HepG2 (cell line): ENCODE measurements around the gene ZNF630. TPM values are rescaled to one million over a fixed set of nuclear protein-coding genes. Genes with fewer than 3 reads are reported as not detected.
"Not testable (repeated sequence)": the region's sequence is repeated elsewhere in the genome, so short reads cannot be mapped to it uniquely, and the experiment has no call there.

ENCODE experiments used
- ATAC-seq: fragments of 200-7000 bp; cut with Tn5 transposase; 3 replicates; pipeline ENCODE4 v1.9.1; 2020; ENCODE audit warnings: mild to moderate bottlenecking, moderate library complexity
- BruUV-seq: library from RNA; stranded (reverse); fragments of 400-500 nt; replicated peaks from 2 replicates; lab custom pipeline; 2021; lab: Mats Ljungman, UMichigan
- CTCF ChIA-PET: fragments of 300-600 bp; formaldehyde crosslinking; extraction: SDS; loops from one replicate; lab custom pipeline; 2021; ENCODE audit warnings: low total read pairs, inconsistent platforms, low intra/inter-chr PET ratio; lab: Yijun Ruan, JAX
- POLR2A ChIA-PET: fragments of 350-600 bp; sonication (Branson Sonifier 250); formaldehyde crosslinking; loops from one replicate; lab custom pipeline; 2020; ENCODE audit warnings: antibody characterized with exemption, inconsistent platforms; lab: Yijun Ruan, JAX
- DNase-seq: peaks from one replicate; pipeline ENCODE4 v3.0.0-alpha.2; 2015; ENCODE audit warnings: low spot score
- FAIRE-seq: peaks from 3 replicates; lab custom pipeline; 2011; peaks lifted over from hg19 to GRCh38; lab: Jason Lieb, UNC
- H2AFZ ChIP-seq: one replicate; pipeline ENCODE4 v1.6.1; 2011; ENCODE audit warnings: low read length, inconsistent platforms
- H3K27ac ChIP-seq: fragments of 300-600 bp; 3 replicates; pipeline ENCODE4 v1.8.0; 2011; ENCODE audit warnings: mixed run types, mild to moderate bottlenecking, mixed read lengths, low read length, inconsistent platforms; ENCODE audit not compliant: insufficient read depth; ENCODE audit errors: extremely low read length
- H3K27me3 ChIP-seq, 2 experiments: fragments of 200-600 bp in 1 of 2; 2 replicates in 1 of 2; 3 replicates in 1 of 2; pipeline versions ENCODE4 v1.6.0 to v1.8.0; 2011; ENCODE audit warnings: low read length in 2 of 2, mild to moderate bottlenecking in 2 of 2, moderate library complexity in 2 of 2, inconsistent platforms in 1 of 2; ENCODE audit not compliant: insufficient read depth in 2 of 2, control insufficient read depth in 1 of 2
- H3K36me3 ChIP-seq, 2 experiments: fragments of 200-600 bp in 1 of 2; replicated peaks in 1 of 2; 2 replicates in 1 of 2; 3 replicates in 1 of 2; pipeline versions ENCODE4 v1.5.1 to v1.8.0; 2011; ENCODE audit warnings: low read length in 2 of 2, inconsistent platforms in 1 of 2; ENCODE audit not compliant: insufficient read depth in 2 of 2, control insufficient read depth in 1 of 2
- H3K4me1 ChIP-seq: 2 replicates; pipeline ENCODE4 v1.5.1; 2012; ENCODE audit warnings: low read length, inconsistent platforms; ENCODE audit not compliant: insufficient read depth
- H3K4me2 ChIP-seq: 2 replicates; pipeline ENCODE4 v1.6.0; 2011; ENCODE audit warnings: low read depth, low read length, inconsistent platforms
- H3K4me3 ChIP-seq, 3 experiments: fragments of 200-600 bp in 1 of 3; sonication (generic), shearing (Covaris generic) in 1 of 3; replicated peaks in 1 of 3; 2 replicates each; pipeline ENCODE4 v1.5.1; 2011 to 2016; ENCODE audit warnings: low read length in 3 of 3, inconsistent platforms in 2 of 3, low read depth in 2 of 3, mild to moderate bottlenecking in 2 of 3, control low read depth in 1 of 3, mixed read lengths in 1 of 3; ENCODE audit not compliant: insufficient read depth in 1 of 3
- H3K79me2 ChIP-seq: one replicate; pipeline ENCODE4 v1.6.1; 2011; ENCODE audit warnings: low read length, inconsistent platforms; ENCODE audit not compliant: insufficient read depth
- H3K9ac ChIP-seq: 2 replicates; pipeline ENCODE4 v1.6.0; 2011; ENCODE audit warnings: mild to moderate bottlenecking, low read depth, low read length, inconsistent platforms; ENCODE audit not compliant: insufficient read depth
- H3K9me3 ChIP-seq: 2 replicates; pipeline ENCODE4 v1.5.1; 2012; ENCODE audit warnings: mild to moderate bottlenecking, low read length
- H4K20me1 ChIP-seq: 2 replicates; pipeline ENCODE4 v1.6.0; 2011; ENCODE audit warnings: inconsistent platforms, mild to moderate bottlenecking, low read length, moderate library complexity; ENCODE audit not compliant: insufficient read depth
- CENPT ChIP-seq: sonication (generic); formaldehyde crosslinking; IDR thresholded peaks from 2 replicates; pipeline ENCODE4 v1.8.0; 2022; ENCODE audit warnings: low read depth, mild to moderate bottlenecking, moderate library complexity, missing genetic modification reagents
- ETV6 ChIP-seq: sonication (generic); formaldehyde crosslinking; conservative IDR thresholded peaks from 2 replicates; pipeline ENCODE4 v1.4.0; 2020; ENCODE audit warnings: missing genetic modification reagents
- MTA3 ChIP-seq: sonication (generic); formaldehyde crosslinking; IDR thresholded peaks from 2 replicates; pipeline ENCODE4 v1.4.0; 2020; ENCODE audit warnings: missing genetic modification reagents
- POLR2G ChIP-seq: fragments of 200-400 bp; formaldehyde crosslinking; IDR thresholded peaks from 2 replicates; pipeline ENCODE4 v1.6.1; 2018; ENCODE audit warnings: mild to moderate bottlenecking, low read depth, low read length, moderate library complexity
- ZNF547 ChIP-seq: sonication (generic); formaldehyde crosslinking; IDR thresholded peaks from 2 replicates; pipeline ENCODE4 v1.5.1; 2020; ENCODE audit warnings: mild to moderate bottlenecking, missing genetic modification reagents
- WGBS: methylation state at CpG from one replicate; pipeline ENCODE4 v1.1.6; 2017; ENCODE audit warnings: low lambda C conversion rate; 5-methylcytosine and 5-hydroxymethylcytosine counted together
- in situ Hi-C: cut with HindIII; loops from 2 replicates; pipeline ENCODE4 v1.10.0; 2017; ENCODE audit warnings: low pct_unique_long_range_greater_than_20kb; ENCODE audit not compliant: extremely low pct_ligation_motif_present
- intact Hi-C: fragments of 100-400 bp; cut with micrococcal nuclease; formaldehyde crosslinking; loops from one replicate; pipeline ENCODE4 v1.10.0; 2022; ENCODE audit not compliant: unreplicated experiment
- polyA plus RNA-seq, 8 experiments: library from polyadenylated mRNA; depleted of rRNA in 3 of 8; stranded (reverse) in 7 of 8; unstranded in 1 of 8; fragments of >200 nt; fragmentation: Illumina TruSeq in 4 of 8; extraction: Trizol in 4 of 8; gene quantifications; 2 replicates each; pipeline versions ENCODE4 v1.2.1 to v1.2.3, GENCODE V29; 2011 to 2016; ENCODE audit warnings: low read depth in 4 of 8, missing spikeins in 1 of 8, mixed read lengths in 1 of 8; ENCODE audit not compliant: insufficient read depth in 1 of 8
- total RNA-seq, 5 experiments: library from RNA; depleted of rRNA; stranded (reverse); fragments of >200 nt; fragmentation: Illumina TruSeq; extraction: Trizol; gene quantifications; 2 replicates each; pipeline ENCODE4 v1.2.3, GENCODE V29; 2016; ENCODE audit warnings: low read depth in 1 of 5

The ZNF630 gene
- total and polyA plus RNA-seq, 2 of the 13 experiments (the other 11 are each of a cell fraction or from before 2014, with no cell fraction given): not detected

GRCh38 chrX:48021026-48021900 lies 50.2 kb downstream of the ZNF630 start (continued):
- TF ChIP-seq CENPT (no peak), POLR2G (peak; percentile 42; the same call in 1 of the 2 replicates), ZNF547 (CRISPR knock-in tag) (no peak), ETV6 (CRISPR knock-in tag) (no peak), MTA3 (CRISPR knock-in tag) (no peak)

- H3K36me3 ChIP-seq, intact Hi-C loops, DNase-seq, H3K27ac ChIP-seq, H2AFZ ChIP-seq, BruUV-seq, H3K4me1 ChIP-seq, H3K9ac ChIP-seq, ATAC-seq, H4K20me1 ChIP-seq, H3K9me3 ChIP-seq, CTCF ChIA-PET, H3K79me2 ChIP-seq, H3K27me3 ChIP-seq, FAIRE-seq: not testable (repeated sequence)
- in situ Hi-C loops: loop anchor here (10.0 kb wide), 1 partner anchor 56 kb away; no protein-coding TSS in a partner anchor
- whole genome bisulfite sequencing: 93% methylated on average over 11 of the region's 11 CpGs
- Histone ChIP-seq H3K4me3 (peak overlapping the region in 1 of 3 experiments; percentile 79; a peak in 1 of 6 replicates), H3K4me2 (peak overlapping the region; percentile 64)
- POLR2A ChIA-PET: interaction anchor here (1.2 kb wide), 1 partner anchor 184 kb away, joined by 3 read pairs; the partner anchor contains the start of gene ZNF81
These were observed 51.0 kb downstream of the ZNF630 start for GRCh38 chrX:48020472-48020871.

- H3K27ac ChIP-seq: not testable (repeated sequence)
These were observed 51.5 kb downstream of the ZNF630 start for GRCh38 chrX:48019892-48020291.

GRCh38 chrX:48016583-48017310 lies 54.7 kb downstream of the ZNF630 start:
- H3K4me1 ChIP-seq, BruUV-seq, CTCF ChIA-PET: not testable (repeated sequence)

More at GRCh38 chrX:48019892-48020291, 51.5 kb downstream of the ZNF630 start:
- H3K4me1 ChIP-seq, DNase-seq, H3K79me2 ChIP-seq, FAIRE-seq, H4K20me1 ChIP-seq, CTCF ChIA-PET, H3K27me3 ChIP-seq, POLR2A ChIA-PET, H3K36me3 ChIP-seq, H3K9me3 ChIP-seq, H3K9ac ChIP-seq, ATAC-seq, H3K4me2 ChIP-seq, H3K4me3 ChIP-seq, BruUV-seq, intact Hi-C loops, H2AFZ ChIP-seq: not testable (repeated sequence)
- no CpG with 5 or more reads among the region's 1 CpG for WGBS
- in situ Hi-C loops: loop anchor here (10.0 kb wide), 1 partner anchor 55 kb away; no protein-coding TSS in a partner anchor

More at GRCh38 chrX:48016583-48017310, 54.7 kb downstream of the ZNF630 start:
- H3K36me3 ChIP-seq, DNase-seq, H3K27ac ChIP-seq, FAIRE-seq, H3K27me3 ChIP-seq, ATAC-seq, H4K20me1 ChIP-seq, intact Hi-C loops, in situ Hi-C loops, H3K4me2 ChIP-seq, H3K79me2 ChIP-seq, H3K9me3 ChIP-seq, H3K9ac ChIP-seq, H3K4me3 ChIP-seq, POLR2A ChIA-PET, H2AFZ ChIP-seq: not testable (repeated sequence)
- no CpG with 5 or more reads among the region's 46 CpGs for WGBS
